HFF-Myc (cell line): ENCODE data around the gene SF3B1.

Experiments
- DNase-seq: peaks from one replicate; pipeline ENCODE4 v3.0.0-alpha.2; 2011; ENCODE audit warnings: low read depth; ENCODE audit errors: extremely low read depth
- H3K4me3 ChIP-seq: replicated peaks from 2 replicates; pipeline ENCODE4 v1.5.1; 2011; ENCODE audit warnings: low read depth, mild to moderate bottlenecking, control low read depth, low read length
- TF ChIP-seq, protein P1 (sequence below): IDR thresholded peaks from 2 replicates; pipeline ENCODE4 v1.5.1; 2012; ENCODE audit warnings: mild to moderate bottlenecking, low read depth, low read length, control low read depth; ENCODE audit errors: missing control alignments

The SF3B1 gene

DNA sequence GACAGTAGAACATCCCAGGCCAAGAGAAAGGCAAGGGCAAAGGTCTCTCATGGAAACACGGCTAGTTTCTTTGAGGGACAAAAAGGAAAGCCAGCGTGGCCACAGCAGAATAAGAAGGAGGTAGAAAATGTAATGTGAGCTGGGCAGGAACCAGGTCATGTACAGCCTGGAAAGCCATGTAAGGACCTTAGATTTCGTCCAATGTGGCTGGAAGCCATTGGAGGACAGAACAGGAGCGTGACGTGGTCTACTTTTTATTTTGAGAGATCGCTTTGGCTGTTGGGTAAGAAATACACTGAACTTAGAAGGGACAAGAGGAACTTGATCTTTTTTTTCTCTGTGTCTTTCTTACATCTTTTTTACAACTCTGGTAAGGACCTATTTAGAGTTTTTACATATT, 66.4 kb downstream of the SF3B1 start:
- no peak for DNase-seq
- no peak overlapping the region for H3K4me3 ChIP-seq
- TF ChIP-seq, protein P1, sequence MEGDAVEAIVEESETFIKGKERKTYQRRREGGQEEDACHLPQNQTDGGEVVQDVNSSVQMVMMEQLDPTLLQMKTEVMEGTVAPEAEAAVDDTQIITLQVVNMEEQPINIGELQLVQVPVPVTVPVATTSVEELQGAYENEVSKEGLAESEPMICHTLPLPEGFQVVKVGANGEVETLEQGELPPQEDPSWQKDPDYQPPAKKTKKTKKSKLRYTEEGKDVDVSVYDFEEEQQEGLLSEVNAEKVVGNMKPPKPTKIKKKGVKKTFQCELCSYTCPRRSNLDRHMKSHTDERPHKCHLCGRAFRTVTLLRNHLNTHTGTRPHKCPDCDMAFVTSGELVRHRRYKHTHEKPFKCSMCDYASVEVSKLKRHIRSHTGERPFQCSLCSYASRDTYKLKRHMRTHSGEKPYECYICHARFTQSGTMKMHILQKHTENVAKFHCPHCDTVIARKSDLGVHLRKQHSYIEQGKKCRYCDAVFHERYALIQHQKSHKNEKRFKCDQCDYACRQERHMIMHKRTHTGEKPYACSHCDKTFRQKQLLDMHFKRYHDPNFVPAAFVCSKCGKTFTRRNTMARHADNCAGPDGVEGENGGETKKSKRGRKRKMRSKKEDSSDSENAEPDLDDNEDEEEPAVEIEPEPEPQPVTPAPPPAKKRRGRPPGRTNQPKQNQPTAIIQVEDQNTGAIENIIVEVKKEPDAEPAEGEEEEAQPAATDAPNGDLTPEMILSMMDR: no peak

DNA sequence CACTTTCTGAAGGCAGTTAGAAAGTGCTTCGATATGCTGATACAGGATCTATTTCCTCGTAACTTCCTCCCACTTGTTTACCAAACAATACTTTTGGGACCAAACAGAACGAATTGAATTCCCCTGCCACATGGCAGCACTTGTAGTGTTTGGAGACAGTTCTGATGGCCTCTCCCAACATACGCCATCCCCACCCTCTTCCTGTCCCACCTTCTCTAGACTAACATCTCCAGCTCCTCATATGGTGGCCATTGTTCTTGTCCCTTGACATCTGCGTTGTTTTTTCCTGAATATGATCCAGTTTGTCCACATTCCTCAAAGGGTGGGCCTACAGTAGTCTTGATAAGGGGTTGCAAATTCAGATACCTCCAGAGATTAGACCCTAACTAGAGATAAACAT, 70.8 kb downstream of the SF3B1 start:
- TF ChIP-seq, protein P1: no peak
- no peak for DNase-seq
- no peak overlapping the region for H3K4me3 ChIP-seq

DNA sequence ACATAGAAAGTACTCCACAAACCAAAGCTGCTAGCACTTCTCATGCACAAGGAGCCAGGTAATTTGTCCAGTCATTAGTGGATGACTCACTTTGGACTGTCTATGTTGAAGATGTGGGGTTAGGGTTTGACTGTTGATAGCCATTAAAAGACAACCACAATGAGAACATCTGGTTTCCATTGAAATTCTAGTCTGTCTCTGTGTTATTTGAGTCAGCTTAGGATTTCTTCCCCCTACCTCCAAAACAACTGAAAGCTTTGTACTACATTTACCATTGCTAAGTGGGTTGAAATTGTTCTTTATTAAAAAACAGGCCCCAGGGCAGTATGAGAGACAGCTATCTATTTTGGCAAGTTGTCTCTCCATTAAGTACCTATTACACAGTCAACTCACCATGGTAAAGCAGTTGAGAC, 74.1 kb downstream of the SF3B1 start:
- peak; percentile 84 for DNase-seq
- TF ChIP-seq, protein P1: no peak

DNA sequence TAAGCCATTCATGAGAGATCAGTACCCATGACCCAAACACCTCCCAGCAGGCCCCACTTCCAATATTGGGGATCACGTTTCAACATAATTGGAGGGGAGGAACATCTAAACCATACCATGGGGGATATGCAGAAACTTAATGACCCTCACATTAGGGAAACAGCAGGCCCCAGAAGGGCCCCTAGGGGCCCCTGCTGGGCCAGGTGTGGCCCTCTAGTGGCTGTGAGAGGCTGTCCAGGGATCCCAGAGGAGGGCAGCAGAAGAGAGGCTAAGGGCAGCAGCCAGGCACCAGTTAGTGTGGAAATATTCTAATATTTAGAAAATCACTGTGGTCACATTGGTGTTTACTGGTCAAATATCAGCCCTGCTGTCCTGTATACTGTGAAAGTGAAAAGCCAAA, 75.0 kb downstream of the SF3B1 start:
- DNase-seq: no peak
- TF ChIP-seq, protein P1: peak; percentile 24
- no peak overlapping the region for H3K4me3 ChIP-seq

More for the DNA sequence above, 74.1 kb downstream of the SF3B1 start:
- no peak overlapping the region for H3K4me3 ChIP-seq

DNA sequence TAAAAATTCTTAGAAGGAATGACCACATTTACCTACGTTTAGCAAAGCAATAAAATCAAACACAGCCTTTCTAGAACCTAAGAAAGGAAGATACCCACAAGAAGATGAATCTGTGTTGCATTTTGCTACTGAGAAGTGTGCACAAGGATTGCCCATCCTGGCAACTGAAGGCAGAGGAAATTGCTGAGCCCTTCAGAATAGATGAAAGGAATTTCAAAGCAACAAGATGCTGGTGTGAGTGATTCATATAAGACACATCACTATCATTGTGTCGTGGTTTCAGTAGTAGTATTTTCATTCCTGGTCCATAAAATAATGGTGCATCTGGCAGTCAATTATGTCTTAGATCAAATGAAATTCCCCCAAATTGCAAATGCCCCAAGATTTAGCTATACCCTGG, 75.9 kb downstream of the SF3B1 start:
- no peak overlapping the region for H3K4me3 ChIP-seq
- TF ChIP-seq, protein P1: no peak
- no peak for DNase-seq

DNA sequence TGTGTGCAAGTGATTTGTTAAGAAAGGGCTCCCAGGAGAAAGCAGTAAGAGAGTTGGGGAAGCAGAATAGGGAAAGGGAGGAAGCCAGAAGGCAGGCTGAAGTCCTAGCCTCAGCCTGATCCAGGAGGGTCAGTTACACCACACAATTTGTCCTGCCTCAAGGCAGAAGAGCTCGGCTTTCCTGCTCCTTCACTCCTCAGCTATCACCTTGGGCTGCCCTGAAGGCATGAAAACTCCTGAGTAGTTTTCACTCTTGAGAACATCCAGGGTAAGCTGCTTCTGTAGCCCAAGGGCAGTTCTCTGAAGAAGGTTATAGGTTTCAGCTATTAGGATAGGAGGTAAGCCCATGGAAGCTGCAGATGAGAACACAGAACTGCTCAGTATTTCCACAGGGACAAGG, 76.8 kb downstream of the SF3B1 start:
- H3K4me3 ChIP-seq: no peak overlapping the region
- TF ChIP-seq, protein P1: no peak
- no peak for DNase-seq

DNA sequence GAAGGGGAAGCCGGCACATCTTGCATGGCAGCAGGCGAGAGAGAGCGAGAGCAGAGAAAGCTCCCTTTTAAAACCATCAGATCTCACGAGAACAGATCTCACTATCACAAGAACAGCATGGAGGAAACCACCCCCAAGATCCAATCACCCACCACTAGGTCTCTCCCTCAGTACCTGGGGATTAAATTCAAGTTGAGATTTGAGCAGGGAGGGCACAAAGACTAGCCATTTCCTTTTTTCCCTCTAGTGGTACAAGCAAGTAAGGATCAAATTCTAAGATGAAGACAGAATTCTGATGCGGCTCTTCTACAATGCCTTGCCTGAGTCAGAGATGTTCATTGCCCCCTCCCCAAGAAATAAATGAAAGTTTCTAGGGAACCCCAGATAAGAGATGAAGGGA, 78.7 kb downstream of the SF3B1 start:
- TF ChIP-seq, protein P1: peak; percentile 40
- no peak overlapping the region for H3K4me3 ChIP-seq
- no peak for DNase-seq
